PC-3 (cell line): Measurements from ENCODE around the gene HUWE1. TPM values are rescaled to one million over a fixed set of nuclear protein-coding genes. Genes with fewer than 3 reads are reported as not detected.
A peak's percentile ranks its signal among the peaks of the same experiment; 100 is the strongest.

Source experiments
- ATAC-seq: fragments of 200-7000 bp; cut with Tn5 transposase; 2 replicates; pipeline ENCODE4 v1.9.1; 2020; ENCODE audit warnings: mild to moderate bottlenecking, moderate library complexity
- BruUV-seq: library from RNA; stranded (reverse); fragments of 400-500 nt; replicated peaks from 2 replicates; lab custom pipeline; 2021; lab: Mats Ljungman, UMichigan
- CTCF ChIA-PET: fragments of 300-600 bp; sonication (Branson Sonifier 250); formaldehyde crosslinking; loops from one replicate; lab custom pipeline; 2022; ENCODE audit warnings: antibody characterized with exemption; lab: Charles Lee
- POLR2A ChIA-PET: fragments of 300-600 bp; sonication (Branson Sonifier 250); formaldehyde crosslinking; loops from one replicate; lab custom pipeline; 2022; ENCODE audit warnings: antibody characterized with exemption; ENCODE audit not compliant: unreplicated experiment; lab: Charles Lee
- DNase-seq: peaks from one replicate; pipeline ENCODE4 v3.0.0-alpha.2; 2015
- H2AFZ ChIP-seq: fragments of 300-600 bp; sonication (generic); 2 replicates; pipeline ENCODE4 v1.6.0; 2016; ENCODE audit warnings: antibody characterized with exemption, low read length
- H3F3A ChIP-seq: fragments of 300-600 bp; sonication (generic); one replicate; pipeline ENCODE4 v1.6.0; 2017; ENCODE audit warnings: antibody characterized with exemption, low read length, control low read depth, mild to moderate bottlenecking; ENCODE audit not compliant: unreplicated experiment
- H3K27ac ChIP-seq: fragments of 300-600 bp; sonication (generic); 2 replicates; pipeline ENCODE4 v1.5.1; 2016; ENCODE audit warnings: mild to moderate bottlenecking, low read length
- H3K27me3 ChIP-seq: fragments of 300-600 bp; sonication (generic); 2 replicates; pipeline ENCODE4 v1.6.1; 2016; ENCODE audit warnings: low read length, mixed read lengths
- H3K36me3 ChIP-seq: fragments of 300-600 bp; sonication (generic); 2 replicates; pipeline ENCODE4 v1.6.1; 2016; ENCODE audit warnings: low read depth, mixed run types, low read length, mixed read lengths
- H3K4me1 ChIP-seq: fragments of 300-600 bp; sonication (generic); 2 replicates; pipeline ENCODE4 v1.5.1; 2016; ENCODE audit warnings: low read length; ENCODE audit not compliant: insufficient read depth
- H3K4me2 ChIP-seq: fragments of 300-600 bp; sonication (generic); 2 replicates; pipeline ENCODE4 v1.6.0; 2016; ENCODE audit warnings: low read length
- H3K4me3 ChIP-seq: fragments of 300-600 bp; sonication (generic); 2 replicates; pipeline ENCODE4 v1.5.1; 2016; ENCODE audit warnings: mild to moderate bottlenecking, low read length, mixed read lengths
- H3K79me2 ChIP-seq: fragments of 300-600 bp; sonication (generic); 2 replicates; pipeline ENCODE4 v1.6.1; 2017; ENCODE audit warnings: low read length, mixed read lengths
- H3K9ac ChIP-seq: fragments of 300-600 bp; sonication (generic); 2 replicates; pipeline ENCODE4 v1.6.0; 2016; ENCODE audit warnings: mild to moderate bottlenecking, low read length
- H3K9me2 ChIP-seq: fragments of 300-600 bp; sonication (generic); replicated peaks from 2 replicates; pipeline ENCODE4 v1.6.1; 2016; ENCODE audit warnings: mixed run types, low read length, mixed read lengths
- H3K9me3 ChIP-seq: fragments of 300-600 bp; sonication (generic); 2 replicates; pipeline ENCODE4 v1.6.1; 2016; ENCODE audit warnings: low read length, mixed read lengths
- H4K20me1 ChIP-seq: fragments of 300-600 bp; sonication (generic); 2 replicates; pipeline ENCODE4 v1.6.1; 2016; ENCODE audit warnings: low read length, mixed read lengths
- EZH2 ChIP-seq: fragments of 300-600 bp; sonication (generic); IDR thresholded peaks from one replicate; pipeline ENCODE4 v1.6.1; 2017; ENCODE audit warnings: antibody characterized with exemption, mild to moderate bottlenecking, low read length; ENCODE audit not compliant: unreplicated experiment
- EZH2phosphoT487 ChIP-seq: fragments of 300-600 bp; sonication (generic); IDR thresholded peaks from 2 replicates; pipeline ENCODE4 v1.6.1; 2018; ENCODE audit warnings: mild to moderate bottlenecking, antibody characterized with exemption, low read length, borderline replicate concordance
- intact Hi-C: fragments of 100-400 bp; cut with micrococcal nuclease; formaldehyde crosslinking; loops from 2 replicates; pipeline ENCODE4 v1.9.0; 2023
- total RNA-seq: library from RNA; depleted of rRNA; stranded (reverse); fragments of >200 nt; gene quantifications from 2 replicates; pipeline ENCODE4 v1.2.3, GENCODE V29; 2014
- TF ChIP-seq, protein P1 (sequence below): fragments of 300-600 bp; sonication (generic); conservative IDR thresholded peaks from 2 replicates; pipeline ENCODE4 v1.5.1; 2017; ENCODE audit warnings: antibody characterized with exemption, low read depth, mild to moderate bottlenecking, low read length

The HUWE1 gene
- total RNA-seq, 1 experiment from 2014 or later = 206 TPM

- Histone ChIP-seq H3K4me3 (no peak overlapping the region), H3K4me1 (peaks cover 17% of the 10 kb centered on the region), H3K27ac (no peak overlapping the region), H2AFZ (no peak overlapping the region), H3K4me2 (no peak overlapping the region), H3K79me2 (peaks cover 99% of the 10 kb centered on the region), H3F3A (no peaks in the 10 kb centered on the region), H3K9me2 (no peaks in the 10 kb centered on the region), H3K27me3 (no peaks in the 10 kb centered on the region), H3K36me3 (peaks cover 74% of the 10 kb centered on the region), H3K9ac (no peak overlapping the region), H4K20me1 (peaks cover 54% of the 10 kb centered on the region), H3K9me3 (no peaks in the 10 kb centered on the region)
- TF ChIP-seq EZH2phosphoT487 = no peak
- BruUV-seq = no TSS peak
- ChIA-PET POLR2A (no interaction called here), CTCF (no interaction called here)
- intact Hi-C loops = no loop called here
- DNase-seq (no peak), ATAC-seq (no peak)
These were observed 9.2 kb downstream of the HUWE1 start for GRCh38 chrX:53677286-53677685.

DNA sequence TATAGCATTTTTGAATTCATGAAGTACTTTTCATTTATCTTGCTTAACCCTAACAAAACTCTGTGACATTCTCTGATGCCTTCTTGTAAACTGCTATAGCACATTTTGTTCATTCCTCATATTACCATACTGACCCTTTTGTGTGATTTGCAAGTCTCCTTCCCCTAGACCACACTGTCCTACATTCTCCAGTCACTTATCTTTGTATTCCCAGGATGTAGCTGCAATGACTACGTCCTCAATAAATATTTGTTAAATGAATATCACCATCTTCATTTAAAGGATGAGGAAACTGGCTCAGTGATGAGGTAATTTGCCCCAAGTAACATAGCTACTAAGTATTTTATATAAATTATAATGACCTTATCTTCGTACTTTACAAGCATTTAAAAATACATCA is 11.9 kb downstream of the HUWE1 start:
- no peaks in the 10 kb centered on the region for H3K9me2 ChIP-seq
- ChIA-PET CTCF (no interaction called here), POLR2A (interaction anchor here (0.7 kb wide), 1 partner anchor 10 kb away, joined by 8 read pairs; no protein-coding TSS in a partner anchor)
- intact Hi-C loops = loop anchor here (5.0 kb wide), 1 partner anchor 158 kb away; no protein-coding TSS in a partner anchor
- BruUV-seq = no TSS peak
- no peak overlapping the region for H3K9ac ChIP-seq
- H3K4me2 ChIP-seq = no peak overlapping the region
- TF ChIP-seq EZH2 = no peak
- no peak for TF ChIP-seq EZH2phosphoT487
- TF ChIP-seq, protein P1, sequence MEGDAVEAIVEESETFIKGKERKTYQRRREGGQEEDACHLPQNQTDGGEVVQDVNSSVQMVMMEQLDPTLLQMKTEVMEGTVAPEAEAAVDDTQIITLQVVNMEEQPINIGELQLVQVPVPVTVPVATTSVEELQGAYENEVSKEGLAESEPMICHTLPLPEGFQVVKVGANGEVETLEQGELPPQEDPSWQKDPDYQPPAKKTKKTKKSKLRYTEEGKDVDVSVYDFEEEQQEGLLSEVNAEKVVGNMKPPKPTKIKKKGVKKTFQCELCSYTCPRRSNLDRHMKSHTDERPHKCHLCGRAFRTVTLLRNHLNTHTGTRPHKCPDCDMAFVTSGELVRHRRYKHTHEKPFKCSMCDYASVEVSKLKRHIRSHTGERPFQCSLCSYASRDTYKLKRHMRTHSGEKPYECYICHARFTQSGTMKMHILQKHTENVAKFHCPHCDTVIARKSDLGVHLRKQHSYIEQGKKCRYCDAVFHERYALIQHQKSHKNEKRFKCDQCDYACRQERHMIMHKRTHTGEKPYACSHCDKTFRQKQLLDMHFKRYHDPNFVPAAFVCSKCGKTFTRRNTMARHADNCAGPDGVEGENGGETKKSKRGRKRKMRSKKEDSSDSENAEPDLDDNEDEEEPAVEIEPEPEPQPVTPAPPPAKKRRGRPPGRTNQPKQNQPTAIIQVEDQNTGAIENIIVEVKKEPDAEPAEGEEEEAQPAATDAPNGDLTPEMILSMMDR = no peak
- H3K36me3 ChIP-seq = peaks cover 73% of the 10 kb centered on the region; the same call in 1 of the 2 replicates
- DNase-seq (peak; percentile 19), ATAC-seq (peak; percentile 75)
- peaks cover 44% of the 10 kb centered on the region for H4K20me1 ChIP-seq
- H3K4me1 ChIP-seq = peaks cover 8% of the 10 kb centered on the region; the same call in 1 of the 2 replicates
- H3K27ac ChIP-seq = no peak overlapping the region
- no peaks in the 10 kb centered on the region for H3K27me3 ChIP-seq
- H3F3A ChIP-seq = no peaks in the 10 kb centered on the region
- H3K9me3 ChIP-seq = no peaks in the 10 kb centered on the region
- H3K79me2 ChIP-seq = peaks cover 93% of the 10 kb centered on the region
- H3K4me3 ChIP-seq = no peak overlapping the region
- no peak overlapping the region for H2AFZ ChIP-seq

- H3K36me3 ChIP-seq = peaks cover 62% of the 10 kb centered on the region
These were observed 17.3 kb downstream of the HUWE1 start for GRCh38 chrX:53669258-53669657.

More at GRCh38 chrX:53669258-53669657, 17.3 kb downstream of the HUWE1 start:
- no peak overlapping the region for H3K4me3 ChIP-seq
- DNase-seq = no peak
- no peak overlapping the region for H2AFZ ChIP-seq
- peaks cover 94% of the 10 kb centered on the region for H3K79me2 ChIP-seq
- POLR2A ChIA-PET = no interaction called here
- peaks cover 50% of the 10 kb centered on the region for H4K20me1 ChIP-seq
- no peaks in the 10 kb centered on the region for H3F3A ChIP-seq
- BruUV-seq = no TSS peak
- ATAC-seq = no peak
- no peaks in the 10 kb centered on the region for H3K9me3 ChIP-seq
- no peak overlapping the region for H3K9ac ChIP-seq
- H3K9me2 ChIP-seq = no peaks in the 10 kb centered on the region
- no peak overlapping the region for H3K4me2 ChIP-seq
- intact Hi-C loops = no loop called here
- H3K27ac ChIP-seq = no peak overlapping the region
- CTCF ChIA-PET = no interaction called here
- H3K27me3 ChIP-seq = no peaks in the 10 kb centered on the region
- TF ChIP-seq EZH2 (no peak), EZH2phosphoT487 (no peak)
- TF ChIP-seq, protein P1 = no peak
- no peaks in the 10 kb centered on the region for H3K4me1 ChIP-seq
